HepG2 (cell line): ENCODE data around the gene C2orf42. TPM values are rescaled to one million over a fixed set of nuclear protein-coding genes. Genes with fewer than 3 reads are reported as not detected.
A peak's percentile ranks its signal among the peaks of the same experiment; 100 is the strongest.

Experiments used
- ATAC-seq: fragments of 200-7000 bp; cut with Tn5 transposase; 3 replicates; pipeline ENCODE4 v1.9.1; 2020; ENCODE audit warnings: mild to moderate bottlenecking, moderate library complexity
- BruUV-seq: library from RNA; stranded (reverse); fragments of 400-500 nt; replicated peaks from 2 replicates; lab custom pipeline; 2021; lab: Mats Ljungman, UMichigan
- CTCF ChIA-PET: fragments of 300-600 bp; formaldehyde crosslinking; extraction: SDS; loops from one replicate; lab custom pipeline; 2021; ENCODE audit warnings: low total read pairs, inconsistent platforms, low intra/inter-chr PET ratio; lab: Yijun Ruan, JAX
- POLR2A ChIA-PET: fragments of 350-600 bp; sonication (Branson Sonifier 250); formaldehyde crosslinking; loops from one replicate; lab custom pipeline; 2020; ENCODE audit warnings: antibody characterized with exemption, inconsistent platforms; lab: Yijun Ruan, JAX
- DNase-seq: peaks from one replicate; pipeline ENCODE4 v3.0.0-alpha.2; 2015; ENCODE audit warnings: low spot score
- FAIRE-seq: peaks from 3 replicates; lab custom pipeline; 2011; peaks lifted over from hg19 to GRCh38; lab: Jason Lieb, UNC
- H2AFZ ChIP-seq: one replicate; pipeline ENCODE4 v1.6.1; 2011; ENCODE audit warnings: low read length, inconsistent platforms
- H3K27ac ChIP-seq: fragments of 300-600 bp; 3 replicates; pipeline ENCODE4 v1.8.0; 2011; ENCODE audit warnings: mixed run types, mild to moderate bottlenecking, mixed read lengths, low read length, inconsistent platforms; ENCODE audit not compliant: insufficient read depth; ENCODE audit errors: extremely low read length
- H3K27me3 ChIP-seq, 2 experiments: fragments of 200-600 bp in 1 of 2; 2 replicates in 1 of 2; 3 replicates in 1 of 2; pipeline versions ENCODE4 v1.6.0 to v1.8.0; 2011; ENCODE audit warnings: low read length in 2 of 2, mild to moderate bottlenecking in 2 of 2, moderate library complexity in 2 of 2, inconsistent platforms in 1 of 2; ENCODE audit not compliant: insufficient read depth in 2 of 2, control insufficient read depth in 1 of 2
- H3K36me3 ChIP-seq, 2 experiments: fragments of 200-600 bp in 1 of 2; replicated peaks in 1 of 2; 2 replicates in 1 of 2; 3 replicates in 1 of 2; pipeline versions ENCODE4 v1.5.1 to v1.8.0; 2011; ENCODE audit warnings: low read length in 2 of 2, inconsistent platforms in 1 of 2; ENCODE audit not compliant: insufficient read depth in 2 of 2, control insufficient read depth in 1 of 2
- H3K4me1 ChIP-seq: 2 replicates; pipeline ENCODE4 v1.5.1; 2012; ENCODE audit warnings: low read length, inconsistent platforms; ENCODE audit not compliant: insufficient read depth
- H3K4me2 ChIP-seq: 2 replicates; pipeline ENCODE4 v1.6.0; 2011; ENCODE audit warnings: low read depth, low read length, inconsistent platforms
- H3K4me3 ChIP-seq, 3 experiments: fragments of 200-600 bp in 1 of 3; sonication (generic), shearing (Covaris generic) in 1 of 3; replicated peaks in 1 of 3; 2 replicates each; pipeline ENCODE4 v1.5.1; 2011 to 2016; ENCODE audit warnings: low read length in 3 of 3, inconsistent platforms in 2 of 3, low read depth in 2 of 3, mild to moderate bottlenecking in 2 of 3, control low read depth in 1 of 3, mixed read lengths in 1 of 3; ENCODE audit not compliant: insufficient read depth in 1 of 3
- H3K79me2 ChIP-seq: one replicate; pipeline ENCODE4 v1.6.1; 2011; ENCODE audit warnings: low read length, inconsistent platforms; ENCODE audit not compliant: insufficient read depth
- H3K9ac ChIP-seq: 2 replicates; pipeline ENCODE4 v1.6.0; 2011; ENCODE audit warnings: mild to moderate bottlenecking, low read depth, low read length, inconsistent platforms; ENCODE audit not compliant: insufficient read depth
- H3K9me3 ChIP-seq: 2 replicates; pipeline ENCODE4 v1.5.1; 2012; ENCODE audit warnings: mild to moderate bottlenecking, low read length
- H4K20me1 ChIP-seq: 2 replicates; pipeline ENCODE4 v1.6.0; 2011; ENCODE audit warnings: inconsistent platforms, mild to moderate bottlenecking, low read length, moderate library complexity; ENCODE audit not compliant: insufficient read depth
- CHD2 ChIP-seq: IDR thresholded peaks from 2 replicates; pipeline ENCODE4 v1.6.1; 2011; ENCODE audit warnings: low read depth, low read length, improper control_type of control experiment
- HNF4A ChIP-seq: sonication (generic); formaldehyde crosslinking; IDR thresholded peaks from 2 replicates; pipeline ENCODE4 v1.4.0; 2020; ENCODE audit warnings: missing genetic modification reagents
- JUND ChIP-seq: sonication (generic); formaldehyde crosslinking; IDR thresholded peaks from 2 replicates; pipeline ENCODE4 v1.8.0; 2022; ENCODE audit warnings: mild to moderate bottlenecking, missing genetic modification reagents
- KAT2B ChIP-seq: fragments of 150-350 bp; IDR thresholded peaks from 2 replicates; pipeline ENCODE4 v1.6.1; 2014; ENCODE audit warnings: low read depth, low read length, borderline replicate concordance
- KLF16 ChIP-seq, 2 experiments: sonication (generic) in 1 of 2; formaldehyde crosslinking in 1 of 2; IDR thresholded peaks; 2 replicates each; pipeline versions ENCODE4 v1.6.1 to v1.8.0; 2016 to 2023; ENCODE audit warnings: missing genetic modification reagents in 2 of 2, missing compliant biosample characterization in 1 of 2
- KMT2A ChIP-seq: sonication (generic); formaldehyde crosslinking; IDR thresholded peaks from 2 replicates; pipeline ENCODE4 v1.4.0; 2020; ENCODE audit warnings: missing genetic modification reagents
- SRSF4 ChIP-seq: fragments of 200-400 bp; formaldehyde crosslinking; IDR thresholded peaks from one replicate; pipeline ENCODE4 v1.6.1; 2018; ENCODE audit warnings: mild to moderate bottlenecking, low read depth, low read length, moderate library complexity; ENCODE audit not compliant: poor library complexity, severe bottlenecking
- ZBTB20 ChIP-seq: sonication (generic); formaldehyde crosslinking; IDR thresholded peaks from 2 replicates; pipeline ENCODE4 v1.8.1; 2023; ENCODE audit warnings: missing genetic modification reagents, low read depth, mild to moderate bottlenecking, borderline replicate concordance
- ZBTB8A ChIP-seq: sonication (generic); formaldehyde crosslinking; IDR thresholded peaks from 2 replicates; pipeline ENCODE4 v1.4.0; 2020; ENCODE audit warnings: mild to moderate bottlenecking, low read depth, missing genetic modification reagents, borderline replicate concordance
- ZMAT3 ChIP-seq: sonication (generic); formaldehyde crosslinking; conservative IDR thresholded peaks from 2 replicates; pipeline ENCODE4 v1.7.0; 2021; ENCODE audit warnings: missing genetic modification reagents
- ZNF101 ChIP-seq: sonication (generic); formaldehyde crosslinking; IDR thresholded peaks from 2 replicates; pipeline ENCODE4 v1.4.0; 2020; ENCODE audit warnings: mild to moderate bottlenecking, low read depth, missing genetic modification reagents, borderline replicate concordance
- ZNF530 ChIP-seq: sonication (generic); formaldehyde crosslinking; IDR thresholded peaks from 2 replicates; pipeline ENCODE4 v1.5.0; 2020; ENCODE audit warnings: low read depth, mild to moderate bottlenecking, missing genetic modification reagents
- ZNF572 ChIP-seq: sonication (generic); formaldehyde crosslinking; IDR thresholded peaks from 2 replicates; pipeline ENCODE4 v1.5.1; 2020; ENCODE audit warnings: mild to moderate bottlenecking, missing genetic modification reagents
- ZNF749 ChIP-seq: sonication (generic); formaldehyde crosslinking; IDR thresholded peaks from 2 replicates; pipeline ENCODE4 v1.8.0; 2022; ENCODE audit warnings: mild to moderate bottlenecking, missing genetic modification reagents, moderate library complexity, borderline replicate concordance
- ZSCAN30 ChIP-seq: sonication (generic); formaldehyde crosslinking; IDR thresholded peaks from 2 replicates; pipeline ENCODE4 v1.5.0; 2020; ENCODE audit warnings: mild to moderate bottlenecking, missing genetic modification reagents
- WGBS: methylation state at CpG from one replicate; pipeline ENCODE4 v1.1.6; 2017; ENCODE audit warnings: low lambda C conversion rate; 5-methylcytosine and 5-hydroxymethylcytosine counted together
- in situ Hi-C: cut with HindIII; loops from 2 replicates; pipeline ENCODE4 v1.10.0; 2017; ENCODE audit warnings: low pct_unique_long_range_greater_than_20kb; ENCODE audit not compliant: extremely low pct_ligation_motif_present
- intact Hi-C: fragments of 100-400 bp; cut with micrococcal nuclease; formaldehyde crosslinking; loops from one replicate; pipeline ENCODE4 v1.10.0; 2022; ENCODE audit not compliant: unreplicated experiment
- polyA plus RNA-seq, 8 experiments: library from polyadenylated mRNA; depleted of rRNA in 3 of 8; stranded (reverse) in 7 of 8; unstranded in 1 of 8; fragments of >200 nt; fragmentation: Illumina TruSeq in 4 of 8; extraction: Trizol in 4 of 8; gene quantifications; 2 replicates each; pipeline versions ENCODE4 v1.2.1 to v1.2.3, GENCODE V29; 2011 to 2016; ENCODE audit warnings: low read depth in 4 of 8, missing spikeins in 1 of 8, mixed read lengths in 1 of 8; ENCODE audit not compliant: insufficient read depth in 1 of 8
- total RNA-seq, 5 experiments: library from RNA; depleted of rRNA; stranded (reverse); fragments of >200 nt; fragmentation: Illumina TruSeq; extraction: Trizol; gene quantifications; 2 replicates each; pipeline ENCODE4 v1.2.3, GENCODE V29; 2016; ENCODE audit warnings: low read depth in 1 of 5
- TF ChIP-seq, protein P1 (sequence below): sonication (generic); formaldehyde crosslinking; IDR thresholded peaks from 2 replicates; pipeline ENCODE4 v1.8.0; 2022; ENCODE audit warnings: missing genetic modification reagents, mild to moderate bottlenecking, borderline replicate concordance
- TF ChIP-seq, protein P2 (sequence below): sonication (generic); formaldehyde crosslinking; IDR thresholded peaks from 2 replicates; pipeline ENCODE4 v1.9.0; 2021; ENCODE audit warnings: missing genetic modification reagents, mild to moderate bottlenecking, borderline replicate concordance
- TF ChIP-seq, protein P3 (sequence below): sonication (generic); formaldehyde crosslinking; IDR thresholded peaks from 2 replicates; pipeline ENCODE4 v1.9.0; 2021; ENCODE audit warnings: missing genetic modification reagents, borderline replicate concordance

C2orf42 gene
- total and polyA plus RNA-seq, 2 of the 13 experiments (the other 11 are each of a cell fraction or from before 2014, with no cell fraction given): 9.3 to 9.9 TPM

DNA sequence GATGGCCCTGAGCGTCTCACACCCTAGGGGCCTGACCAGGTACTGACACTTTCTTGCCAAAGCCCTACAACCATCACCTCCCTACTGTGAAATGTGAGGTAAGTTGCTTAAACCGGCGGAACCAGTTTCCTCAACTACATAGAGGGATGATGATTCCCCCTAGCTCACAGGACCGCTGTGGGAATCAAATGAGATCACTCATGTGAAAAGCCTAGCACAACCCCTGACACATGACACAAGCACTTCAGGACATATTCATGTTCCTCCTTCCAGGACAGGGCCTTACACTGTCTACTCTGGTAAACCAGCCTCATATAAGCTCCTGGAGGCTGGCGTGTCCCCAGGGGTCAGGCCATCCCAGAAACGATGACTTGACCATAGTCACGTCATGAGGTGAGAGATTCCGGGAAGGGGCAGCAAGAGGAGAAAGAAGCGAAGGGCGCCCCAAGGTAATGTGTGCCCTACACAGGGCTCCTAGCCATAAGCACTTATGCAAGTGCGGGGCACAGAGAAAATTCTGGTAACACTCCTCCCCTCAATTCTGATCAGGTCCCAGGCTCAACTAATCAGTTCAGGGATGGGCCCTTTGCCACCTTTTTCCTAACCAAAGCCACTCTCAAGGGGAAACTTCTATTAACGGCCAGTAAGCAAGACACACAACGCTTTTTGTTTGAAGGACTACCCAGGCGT is 49.5 kb downstream of the C2orf42 start:
- in situ Hi-C loops: loop anchor here (5.0 kb wide), 2 partner anchors 54 to 229 kb away; partner anchors contain the start of gene PCBP1
- BruUV-seq: TSS peak; percentile 89
- CTCF ChIA-PET: interaction anchor here (2.1 kb wide), 1 partner anchor 229 kb away, joined by 15 read pairs; no protein-coding TSS in a partner anchor
- Histone ChIP-seq H3K9ac (peak overlapping the region; percentile 92), H3K27me3 (no peaks in the 10 kb centered on the region), H3K4me1 (peaks cover 61% of the 10 kb centered on the region), H2AFZ (no peak overlapping the region), H3K9me3 (no peaks in the 10 kb centered on the region), H3K79me2 (peaks cover 8% of the 10 kb centered on the region), H3K4me3 (peak overlapping the region; percentile 51 to 66 (median 52)), H3K36me3 (no peaks in the 10 kb centered on the region), H4K20me1 (no peaks in the 10 kb centered on the region), H3K27ac (peak overlapping the region; percentile 93), H3K4me2 (peak overlapping the region; percentile 93)
- intact Hi-C loops: loop anchor here (5.0 kb wide), 1 partner anchor 74 kb away; no protein-coding TSS in a partner anchor
- ATAC-seq (peak; percentile 33), DNase-seq (peak; percentile 48), FAIRE-seq (no peak)
- 62% methylated on average over 14 of the region's 14 CpGs for WGBS
- POLR2A ChIA-PET: interaction anchor here (1.0 to 10.5 kb wide), 11 partner anchors 9 to 230 kb away, joined by 3 to 124 read pairs (median 42); partner anchors contain the start of genes MXD1 and PCBP1
- TF ChIP-seq ZBTB8A (no peak), ZSCAN30 (CRISPR knock-in tag) (no peak), ZBTB20 (CRISPR knock-in tag) (no peak), ZNF572 (CRISPR knock-in tag) (0 out of 2 replicates have a peak, but pooled peaks have one; percentile 8), CHD2 (no peak), ZNF101 (CRISPR knock-in tag) (no peak), KLF16 (CRISPR knock-in tag; IDR thresholded peaks at IDR 0.05) (peak in 1 of 2 experiments; percentile 37; a peak in 1 of 4 replicates), HNF4A (CRISPR knock-in tag) (no peak), ZNF530 (CRISPR knock-in tag) (no peak), SRSF4 (no peak), ZNF749 (CRISPR knock-in tag) (no peak; the same call in 1 of the 2 replicates), KAT2B (no peak), JUND (CRISPR knock-in tag) (no peak), KMT2A (CRISPR knock-in tag) (no peak; the same call in 1 of the 2 replicates), ZMAT3 (CRISPR knock-in tag) (no peak)
- TF ChIP-seq, protein P1, sequence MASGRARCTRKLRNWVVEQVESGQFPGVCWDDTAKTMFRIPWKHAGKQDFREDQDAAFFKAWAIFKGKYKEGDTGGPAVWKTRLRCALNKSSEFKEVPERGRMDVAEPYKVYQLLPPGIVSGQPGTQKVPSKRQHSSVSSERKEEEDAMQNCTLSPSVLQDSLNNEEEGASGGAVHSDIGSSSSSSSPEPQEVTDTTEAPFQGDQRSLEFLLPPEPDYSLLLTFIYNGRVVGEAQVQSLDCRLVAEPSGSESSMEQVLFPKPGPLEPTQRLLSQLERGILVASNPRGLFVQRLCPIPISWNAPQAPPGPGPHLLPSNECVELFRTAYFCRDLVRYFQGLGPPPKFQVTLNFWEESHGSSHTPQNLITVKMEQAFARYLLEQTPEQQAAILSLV (CRISPR knock-in tag): no peak
- TF ChIP-seq, protein P2, sequence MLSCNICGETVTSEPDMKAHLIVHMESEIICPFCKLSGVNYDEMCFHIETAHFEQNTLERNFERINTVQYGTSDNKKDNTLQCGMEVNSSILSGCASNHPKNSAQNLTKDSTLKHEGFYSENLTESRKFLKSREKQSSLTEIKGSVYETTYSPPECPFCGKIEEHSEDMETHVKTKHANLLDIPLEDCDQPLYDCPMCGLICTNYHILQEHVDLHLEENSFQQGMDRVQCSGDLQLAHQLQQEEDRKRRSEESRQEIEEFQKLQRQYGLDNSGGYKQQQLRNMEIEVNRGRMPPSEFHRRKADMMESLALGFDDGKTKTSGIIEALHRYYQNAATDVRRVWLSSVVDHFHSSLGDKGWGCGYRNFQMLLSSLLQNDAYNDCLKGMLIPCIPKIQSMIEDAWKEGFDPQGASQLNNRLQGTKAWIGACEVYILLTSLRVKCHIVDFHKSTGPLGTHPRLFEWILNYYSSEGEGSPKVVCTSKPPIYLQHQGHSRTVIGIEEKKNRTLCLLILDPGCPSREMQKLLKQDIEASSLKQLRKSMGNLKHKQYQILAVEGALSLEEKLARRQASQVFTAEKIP (CRISPR knock-in tag): no peak
- TF ChIP-seq, protein P3, sequence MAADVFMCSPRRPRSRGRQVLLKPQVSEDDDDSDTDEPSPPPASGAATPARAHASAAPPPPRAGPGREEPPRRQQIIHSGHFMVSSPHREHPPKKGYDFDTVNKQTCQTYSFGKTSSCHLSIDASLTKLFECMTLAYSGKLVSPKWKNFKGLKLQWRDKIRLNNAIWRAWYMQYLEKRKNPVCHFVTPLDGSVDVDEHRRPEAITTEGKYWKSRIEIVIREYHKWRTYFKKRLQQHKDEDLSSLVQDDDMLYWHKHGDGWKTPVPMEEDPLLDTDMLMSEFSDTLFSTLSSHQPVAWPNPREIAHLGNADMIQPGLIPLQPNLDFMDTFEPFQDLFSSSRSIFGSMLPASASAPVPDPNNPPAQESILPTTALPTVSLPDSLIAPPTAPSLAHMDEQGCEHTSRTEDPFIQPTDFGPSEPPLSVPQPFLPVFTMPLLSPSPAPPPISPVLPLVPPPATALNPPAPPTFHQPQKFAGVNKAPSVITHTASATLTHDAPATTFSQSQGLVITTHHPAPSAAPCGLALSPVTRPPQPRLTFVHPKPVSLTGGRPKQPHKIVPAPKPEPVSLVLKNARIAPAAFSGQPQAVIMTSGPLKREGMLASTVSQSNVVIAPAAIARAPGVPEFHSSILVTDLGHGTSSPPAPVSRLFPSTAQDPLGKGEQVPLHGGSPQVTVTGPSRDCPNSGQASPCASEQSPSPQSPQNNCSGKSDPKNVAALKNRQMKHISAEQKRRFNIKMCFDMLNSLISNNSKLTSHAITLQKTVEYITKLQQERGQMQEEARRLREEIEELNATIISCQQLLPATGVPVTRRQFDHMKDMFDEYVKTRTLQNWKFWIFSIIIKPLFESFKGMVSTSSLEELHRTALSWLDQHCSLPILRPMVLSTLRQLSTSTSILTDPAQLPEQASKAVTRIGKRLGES: no peak
